ENCODE data around the gene TLE3.

Gene TLE3

DNA sequence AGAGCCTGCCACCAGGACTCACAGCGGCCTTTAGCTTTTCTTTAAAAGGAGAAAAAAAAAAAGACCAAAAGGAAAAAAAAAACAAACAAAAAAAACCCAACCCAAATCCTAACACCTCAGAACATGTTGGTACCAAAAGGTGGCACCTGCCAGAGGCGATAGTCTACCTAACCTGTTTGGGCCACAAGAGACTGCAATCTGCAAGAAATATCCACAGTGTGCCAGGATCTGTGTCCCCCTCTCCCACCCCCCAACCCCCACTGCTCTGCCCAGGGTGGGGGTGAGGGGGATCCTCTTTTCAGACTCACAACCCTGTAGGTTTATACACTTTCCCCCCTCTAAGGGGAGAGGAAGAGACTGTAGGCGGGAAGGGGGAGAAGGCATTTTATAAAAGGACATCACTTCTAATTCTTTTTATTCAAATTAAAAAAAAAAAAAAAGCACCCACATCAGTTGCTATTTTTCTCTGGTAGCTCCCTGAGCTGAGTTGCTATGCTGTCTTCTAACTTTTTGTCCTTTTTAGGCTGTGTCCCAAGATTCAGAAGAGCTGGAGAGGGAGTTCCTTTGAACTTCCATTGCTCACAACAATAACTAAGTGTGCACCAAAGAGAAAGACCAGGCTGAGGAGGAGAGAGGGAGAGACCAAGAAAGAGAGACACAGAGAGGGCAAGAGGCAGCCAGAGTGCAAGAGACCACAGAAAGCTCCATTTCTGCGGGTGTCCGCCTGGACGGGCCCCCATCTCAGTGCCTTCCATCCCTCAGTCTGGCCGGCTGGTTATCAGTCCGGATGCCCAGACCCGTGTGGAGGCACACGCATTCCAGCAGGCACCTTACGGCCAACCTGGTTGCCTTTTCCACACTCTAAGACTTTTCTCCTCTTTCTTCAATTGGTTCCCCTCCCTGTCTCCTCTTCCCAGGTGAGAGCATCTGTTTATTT is 48.9 kb downstream of the TLE3 start:
- CTCF ChIA-PET, result no interaction called here
- DNase-seq (ENCODE audit: low read depth, low spot score), result no peak
- POLR2A ChIA-PET, result no interaction called here
- H3K4me3 ChIP-seq (ENCODE audit: low read depth, low read length), result no peak overlapping the region
- no peak for TF ChIP-seq CTCF (IDR thresholded peaks at IDR 0.05; ENCODE audit: insufficient read depth, low read length, missing control alignments)

GRCh38 chr15:70048198-70048565 is 49.5 kb downstream of the TLE3 start:
- H3K4me3 ChIP-seq (ENCODE audit: low read depth, low read length), result no peak overlapping the region
- ChIA-PET POLR2A (no interaction called here), CTCF (interaction anchor here (1.5 kb wide), 1 partner anchor 11 kb away, joined by 4 read pairs; no protein-coding TSS in a partner anchor)
- TF ChIP-seq CTCF (IDR thresholded peaks at IDR 0.05; ENCODE audit: insufficient read depth, low read length, missing control alignments), result no peak
- DNase-seq (ENCODE audit: low read depth, low spot score), result no peak

- POLR2A ChIA-PET, result interaction anchor here (1.1 kb wide), 1 partner anchor 25 kb away, joined by 3 read pairs; no protein-coding TSS in a partner anchor
- CTCF ChIA-PET, result interaction anchor here (1.5 kb wide), 1 partner anchor 11 kb away, joined by 4 read pairs; no protein-coding TSS in a partner anchor
- no peak for DNase-seq (ENCODE audit: low read depth, low spot score)
Observed at GRCh38 chr15:70047386-70048197, 50.1 kb downstream of the TLE3 start.

GRCh38 chr15:70046679-70047369 is 50.9 kb downstream of the TLE3 start:
- TF ChIP-seq CTCF (IDR thresholded peaks at IDR 0.05; ENCODE audit: insufficient read depth, low read length, missing control alignments), result no peak
- ChIA-PET CTCF (interaction anchor here (1.5 kb wide), 1 partner anchor 12 kb away, joined by 4 read pairs; no protein-coding TSS in a partner anchor), POLR2A (interaction anchor here (1.1 kb wide), 1 partner anchor 24 kb away, joined by 3 read pairs; no protein-coding TSS in a partner anchor)
- no peak for DNase-seq (ENCODE audit: low read depth, low spot score)
- H3K4me3 ChIP-seq (ENCODE audit: low read depth, low read length), result no peak overlapping the region

More at GRCh38 chr15:70047386-70048197, 50.1 kb downstream of the TLE3 start:
- TF ChIP-seq CTCF (IDR thresholded peaks at IDR 0.05; ENCODE audit: insufficient read depth, low read length, missing control alignments), result no peak
- H3K4me3 ChIP-seq (ENCODE audit: low read depth, low read length), result no peak overlapping the region

- no peak for DNase-seq (ENCODE audit: low read depth, low spot score)
- CTCF ChIA-PET, result interaction anchor here (1.1 kb wide), 1 partner anchor 9 kb away, joined by 3 read pairs; no protein-coding TSS in a partner anchor
- no peak for TF ChIP-seq CTCF (IDR thresholded peaks at IDR 0.05; ENCODE audit: insufficient read depth, low read length, missing control alignments)
- H3K4me3 ChIP-seq (ENCODE audit: low read depth, low read length), result no peak overlapping the region
- POLR2A ChIA-PET, result interaction anchor here (0.7 kb wide), 1 partner anchor 55 kb away, joined by 3 read pairs; no protein-coding TSS in a partner anchor
Observed at GRCh38 chr15:70045045-70045444, 52.7 kb downstream of the TLE3 start.
